ENCODE data around the gene LIMCH1.

GRCh38 chr4:41611881-41612871 is 74.2 kb downstream of the LIMCH1 start:
- TF ChIP-seq CTCF (IDR thresholded peaks at IDR 0.05) (no peak), POLR2A (IDR thresholded peaks at IDR 0.05) (no peak)

All from adrenal gland (tissue), 5 donors.